Esophagus mucosa (tissue), 1 donor: Measurements from ENCODE around the gene TTC17. TPM values are rescaled to one million over a fixed set of nuclear protein-coding genes. Genes with fewer than 3 reads are reported as not detected.
"Not testable (repeated sequence)": the region's sequence is repeated elsewhere in the genome, so short reads cannot be mapped to it uniquely, and the experiment has no call there.

Source experiments
- ATAC-seq: fragments of 200-7000 bp; cut with Tn5 transposase; one replicate; pipeline ENCODE4 v1.9.1; 2020
- total RNA-seq: library from RNA; stranded (reverse); gene quantifications from one replicate; pipeline ENCODE4 v1.2.4, GENCODE V29; 2023
- donor health status: DM: yes; HTN: yes; CAD: no.

Gene TTC17
- total RNA-seq, 1 donor from 2014 or later: 36.0 TPM

GRCh38 chr11:43459246-43459645, 100.5 kb downstream of the TTC17 start:
- no peak for ATAC-seq

DNA sequence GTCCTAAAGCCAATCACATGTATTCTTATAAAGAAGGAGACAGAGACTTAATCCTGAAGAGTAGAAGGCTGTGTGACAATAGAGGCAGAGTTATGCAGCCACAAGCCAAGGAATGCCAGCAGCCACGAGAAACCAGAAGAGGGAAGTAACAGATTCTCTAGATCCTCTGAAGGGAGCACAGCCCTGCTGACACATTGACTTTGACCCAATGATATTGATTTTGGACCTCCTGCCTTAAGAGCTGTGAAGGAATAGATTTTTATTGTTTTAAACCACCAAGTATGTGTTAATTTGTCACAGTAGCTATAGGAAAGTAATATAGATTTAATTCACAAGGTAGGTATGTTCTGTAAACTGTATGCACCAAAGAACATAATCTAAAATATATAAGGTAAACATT, 103.6 kb downstream of the TTC17 start:
- ATAC-seq: no peak

GRCh38 chr11:43467958-43468357, 109.2 kb downstream of the TTC17 start:
- ATAC-seq: no peak

DNA sequence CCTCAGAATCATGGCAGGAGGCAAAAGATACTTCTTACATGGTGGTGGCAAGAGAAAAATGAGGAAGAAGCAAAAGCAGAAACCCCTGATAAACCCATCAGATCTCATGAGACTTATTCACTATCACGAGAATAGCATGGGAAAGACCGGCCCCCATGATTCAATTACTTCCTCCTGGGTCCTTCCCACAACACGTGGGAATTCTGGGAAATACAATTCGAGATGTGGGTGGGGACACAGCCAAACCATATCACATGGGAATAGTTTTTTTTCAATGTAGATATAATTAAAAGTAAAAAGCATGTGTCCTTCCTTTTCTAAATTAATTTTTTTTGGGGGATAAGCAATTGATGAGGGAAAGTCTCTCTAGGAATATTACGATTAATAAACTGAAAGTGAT, 118.8 kb downstream of the TTC17 start:
- not testable (repeated sequence) for ATAC-seq

DNA sequence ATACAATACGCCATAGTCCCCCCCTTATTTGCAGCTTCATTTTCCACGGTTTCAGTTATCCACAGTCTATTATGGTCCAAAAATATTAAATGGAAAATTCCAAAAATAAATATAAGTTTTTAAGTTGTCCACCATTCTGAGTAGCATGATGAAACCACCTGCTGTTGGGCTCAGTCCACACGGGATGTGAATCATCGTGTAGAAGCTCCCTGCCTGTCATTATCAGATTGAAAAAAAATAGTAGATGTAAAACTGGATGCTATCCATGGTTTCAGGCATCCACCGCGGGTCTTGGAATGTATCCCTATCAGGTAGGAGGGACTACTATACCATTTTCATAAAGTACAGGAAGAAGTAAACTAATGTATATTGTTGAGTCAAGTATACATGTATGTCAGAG, 127.4 kb downstream of the TTC17 start:
- ATAC-seq: peak; percentile 10

DNA sequence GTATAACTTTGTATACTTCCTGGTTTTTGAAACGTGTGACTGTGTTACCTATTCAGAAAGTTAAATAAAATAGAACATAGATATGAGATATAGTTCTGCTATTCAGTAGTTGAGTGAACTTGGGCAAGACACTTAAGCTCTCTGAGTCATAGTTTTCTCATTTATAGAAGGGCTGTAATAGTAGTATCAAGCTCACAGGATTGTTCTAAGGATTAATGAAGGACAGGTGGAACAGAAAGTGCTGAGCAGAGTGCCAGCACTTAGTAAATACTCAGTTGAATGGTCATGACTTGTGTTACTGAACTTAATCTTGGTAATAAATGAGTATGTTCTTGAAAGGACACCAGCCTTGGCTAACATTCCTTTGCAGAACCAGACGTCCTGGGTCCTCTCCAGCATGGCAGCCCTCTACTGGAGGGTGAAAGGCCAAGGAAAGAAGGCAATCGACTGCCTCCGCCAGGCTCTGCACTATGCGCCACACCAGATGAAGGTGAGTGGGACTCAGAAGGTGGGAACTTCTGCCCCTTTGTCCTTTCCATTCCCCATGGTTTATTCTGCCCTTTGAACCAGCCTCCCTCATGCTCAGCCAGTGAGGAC, 131.2 kb downstream of the TTC17 start:
- peak; percentile 97 for ATAC-seq

DNA sequence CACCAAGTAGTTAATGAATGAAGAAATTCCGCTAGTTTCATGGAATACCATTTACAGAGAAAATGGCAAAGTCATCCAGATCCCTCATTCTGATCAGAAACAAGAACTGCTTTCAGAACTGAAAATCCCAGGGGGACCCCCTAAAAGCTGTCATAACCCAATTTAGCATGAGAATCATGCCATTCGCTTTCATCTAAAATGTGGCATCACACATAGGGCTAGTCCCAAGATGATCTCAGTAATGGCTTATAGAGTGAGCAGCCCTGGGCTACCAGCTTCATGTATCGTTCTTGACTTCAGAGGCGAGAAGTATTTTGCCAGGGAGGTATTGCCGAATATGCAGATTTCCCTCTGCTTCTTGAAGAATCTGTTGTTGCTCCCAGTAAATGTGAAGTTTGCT, 134.0 kb downstream of the TTC17 start:
- ATAC-seq: no peak

GRCh38 chr11:43493431-43493830, 134.7 kb downstream of the TTC17 start:
- no peak for ATAC-seq

- peak; percentile 36 for ATAC-seq
Observed at GRCh38 chr11:43497144-43497543, 138.4 kb downstream of the TTC17 start.

- peak; percentile 38 for ATAC-seq
Observed at GRCh38 chr11:43498561-43498960, 139.8 kb downstream of the TTC17 start.

DNA sequence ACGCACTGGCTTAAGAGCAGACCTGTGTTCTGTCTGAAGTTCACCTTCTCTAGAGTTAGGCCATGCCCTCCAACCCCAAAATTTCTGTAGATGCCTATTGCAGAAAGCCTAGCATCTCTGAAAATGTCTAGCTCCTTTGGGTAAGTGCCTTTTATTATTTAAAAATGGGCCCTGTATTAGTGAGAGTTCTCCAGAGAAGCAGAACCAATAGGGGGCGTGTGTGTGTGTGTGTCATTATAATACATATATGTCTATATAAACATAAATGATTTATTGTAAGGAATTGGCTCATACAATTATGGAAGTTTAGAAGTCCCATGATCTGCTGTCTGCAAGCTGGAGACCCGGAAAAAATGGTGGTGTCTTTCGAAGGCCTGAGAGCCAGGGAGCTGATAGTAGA, 144.7 kb downstream of the TTC17 start:
- ATAC-seq: no peak

DNA sequence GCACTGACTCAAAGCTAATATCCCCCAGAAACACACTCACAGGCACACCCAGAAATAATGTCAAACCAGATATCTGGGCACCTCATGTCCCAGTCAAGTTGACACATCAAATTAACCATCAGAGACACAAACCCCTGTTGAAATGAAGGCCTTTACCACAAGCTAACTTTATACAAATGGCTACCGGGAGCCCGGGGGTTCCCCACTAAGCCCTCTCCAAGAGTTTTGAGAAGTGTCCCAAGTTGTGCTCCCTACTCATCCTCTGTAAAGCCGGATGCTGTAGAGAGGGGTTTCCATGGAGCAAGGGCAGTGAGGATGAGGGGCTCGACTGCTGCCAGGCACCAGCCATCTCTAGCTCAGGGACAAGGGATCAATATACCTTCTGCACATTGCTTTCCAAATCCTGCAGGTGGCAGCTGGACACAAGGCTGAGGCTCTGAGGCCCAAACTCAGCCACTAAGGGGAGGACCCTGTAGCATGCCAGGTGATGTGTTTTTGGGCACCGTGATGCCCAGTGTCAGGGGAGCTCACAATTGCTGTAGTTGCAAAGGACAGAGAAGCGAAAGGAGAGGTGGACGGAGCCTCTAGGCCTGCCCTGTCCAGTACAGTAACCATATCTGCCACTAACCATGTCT, 145.7 kb downstream of the TTC17 start:
- ATAC-seq: no peak

- ATAC-seq: no peak
Observed at GRCh38 chr11:43505171-43505570, 146.5 kb downstream of the TTC17 start.

DNA sequence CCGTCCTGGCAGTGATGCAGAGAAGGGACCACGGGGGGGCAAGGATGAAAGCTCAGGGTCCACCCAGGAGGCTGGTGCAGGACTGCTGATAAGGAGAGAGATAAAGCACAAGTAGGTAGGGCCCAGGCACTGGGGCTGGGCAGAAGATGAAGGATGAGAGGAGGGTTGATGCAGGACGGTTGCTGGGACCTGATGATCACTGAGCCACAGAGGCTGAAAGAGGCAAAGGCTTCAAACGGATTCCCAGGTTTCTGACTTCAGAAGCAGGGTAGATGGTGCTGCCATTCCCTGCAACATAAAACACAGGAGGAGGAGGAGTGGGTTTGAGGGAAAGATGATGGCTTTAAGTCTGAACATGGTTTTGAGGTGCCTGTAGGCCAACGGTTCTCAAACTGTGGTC, 148.5 kb downstream of the TTC17 start:
- ATAC-seq: no peak

DNA sequence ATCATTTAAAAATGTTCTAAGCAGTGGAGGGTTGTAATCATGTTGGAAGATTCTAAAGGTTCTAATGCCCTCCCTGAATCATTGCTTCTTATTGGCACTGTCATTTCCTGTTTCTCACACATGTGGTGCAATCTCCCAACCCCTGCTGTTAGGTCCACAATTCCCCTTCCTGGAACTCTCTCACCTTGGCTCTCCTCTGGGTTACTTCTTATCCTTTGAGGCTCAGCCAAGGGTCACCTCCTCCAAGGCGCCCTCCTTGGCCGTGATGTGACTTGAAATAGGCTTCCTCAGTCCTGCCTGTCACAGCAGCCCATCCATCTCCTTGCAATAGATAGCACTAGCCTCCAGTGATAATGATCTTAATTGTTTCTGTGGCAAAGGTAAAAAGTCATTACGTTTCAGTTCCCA, 149.8 kb downstream of the TTC17 start:
- ATAC-seq: peak; percentile 18

GRCh38 chr11:43511959-43512358, 153.2 kb downstream of the TTC17 start:
- no peak for ATAC-seq

DNA sequence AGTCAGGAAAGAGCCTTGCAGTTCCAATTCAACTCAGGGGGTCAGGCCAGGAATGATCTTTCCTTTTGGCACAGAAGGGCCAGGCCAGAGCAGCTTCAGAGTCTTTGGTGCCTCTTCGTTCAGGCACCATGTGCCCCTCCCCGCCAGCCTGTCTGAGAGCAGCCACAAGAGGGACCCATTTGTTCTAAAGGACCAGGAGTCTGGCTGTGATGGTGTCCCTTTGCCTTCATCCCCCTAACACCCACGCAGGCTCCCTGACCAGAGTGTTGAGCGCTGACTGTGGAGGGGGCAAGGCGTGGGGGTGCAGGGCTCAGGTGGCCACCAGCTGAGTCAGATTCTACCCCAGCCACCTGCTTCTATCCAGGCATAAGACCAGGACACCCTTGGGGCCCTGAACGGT, 156.4 kb downstream of the TTC17 start:
- ATAC-seq: no peak

DNA sequence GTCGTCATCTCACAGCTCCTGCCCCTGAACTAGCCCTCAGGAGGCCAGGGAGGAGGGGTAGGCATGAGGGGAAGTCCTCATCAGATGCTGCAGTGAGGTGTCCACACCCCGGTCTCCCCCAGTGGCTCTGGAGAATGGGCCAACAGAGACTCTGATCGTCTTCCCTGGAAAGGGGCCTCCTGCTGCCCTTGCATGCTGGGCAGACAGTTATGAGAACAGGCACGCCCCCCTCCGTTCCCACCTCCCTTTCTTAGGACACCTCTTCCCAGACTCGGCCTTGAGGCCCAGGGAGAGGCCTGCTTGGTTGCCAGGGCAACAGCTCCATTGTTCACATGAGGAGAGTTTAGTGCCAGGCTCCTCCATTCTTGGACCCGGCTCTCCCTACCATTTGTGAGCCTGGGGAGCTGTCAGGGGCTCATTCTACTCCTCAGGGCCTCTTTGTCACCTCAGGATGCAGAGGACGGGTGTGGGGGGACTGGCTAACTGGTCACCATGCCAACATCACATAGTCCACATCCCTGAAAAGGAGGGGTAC, 157.7 kb downstream of the TTC17 start:
- ATAC-seq: no peak

GRCh38 chr11:43517518-43517917, 158.8 kb downstream of the TTC17 start:
- ATAC-seq: no peak

DNA sequence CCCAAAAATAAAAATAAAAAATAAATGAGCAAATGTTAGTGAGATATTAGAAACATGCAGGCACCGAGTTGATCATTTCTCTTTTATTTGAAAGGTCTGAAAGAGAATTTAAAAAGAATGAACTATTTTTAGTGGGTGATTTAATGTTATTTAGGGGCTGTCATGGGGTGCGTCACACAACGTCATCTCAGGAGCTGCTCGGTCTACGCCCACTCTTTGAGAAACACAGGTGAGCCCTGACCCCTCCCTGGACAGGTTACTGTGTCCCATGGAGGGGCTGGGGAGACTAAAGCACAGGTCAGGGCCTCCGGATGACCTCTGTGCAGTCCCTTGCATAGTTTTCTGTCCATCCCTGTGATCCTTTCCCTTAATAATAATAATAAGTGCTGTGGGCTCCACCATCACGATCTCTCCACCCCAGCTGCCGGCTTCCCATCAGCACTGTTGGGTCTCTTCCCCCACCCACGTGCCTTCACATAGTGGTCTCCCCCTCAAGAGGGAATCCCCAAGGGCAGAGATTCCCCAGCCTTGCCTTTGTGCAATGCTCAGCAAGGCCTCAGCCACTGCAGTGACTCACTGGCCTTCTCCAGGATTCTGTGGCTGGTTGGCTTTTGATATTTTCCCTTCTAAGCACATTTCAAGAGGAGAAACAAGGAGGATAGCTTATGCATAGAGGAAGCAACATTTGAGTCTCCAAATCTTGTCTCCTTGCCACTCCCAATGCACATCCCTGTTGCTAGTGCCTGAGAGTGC, 159.9 kb downstream of the TTC17 start:
- ATAC-seq: no peak

- ATAC-seq: no peak
Observed at GRCh38 chr11:43521471-43521870, 162.8 kb downstream of the TTC17 start.

DNA sequence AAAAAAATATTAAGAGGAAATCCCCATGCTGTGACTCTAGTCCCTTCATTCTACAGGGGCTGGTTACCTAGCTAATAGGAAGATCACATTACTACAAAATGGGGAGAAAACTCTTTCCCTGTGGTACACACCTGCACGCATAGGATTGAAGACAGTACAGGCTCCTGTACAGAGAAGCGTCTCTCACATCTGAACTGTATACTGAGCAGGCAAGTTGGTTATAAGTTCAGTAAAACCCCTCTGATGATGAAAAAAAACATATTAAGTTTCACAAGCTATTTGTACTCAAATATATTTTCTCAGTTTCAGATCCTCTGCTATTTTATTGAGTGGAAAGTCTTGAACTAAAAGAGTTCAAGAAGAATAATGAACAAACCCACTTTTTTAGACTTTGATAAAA, 164.9 kb downstream of the TTC17 start:
- no peak for ATAC-seq

DNA sequence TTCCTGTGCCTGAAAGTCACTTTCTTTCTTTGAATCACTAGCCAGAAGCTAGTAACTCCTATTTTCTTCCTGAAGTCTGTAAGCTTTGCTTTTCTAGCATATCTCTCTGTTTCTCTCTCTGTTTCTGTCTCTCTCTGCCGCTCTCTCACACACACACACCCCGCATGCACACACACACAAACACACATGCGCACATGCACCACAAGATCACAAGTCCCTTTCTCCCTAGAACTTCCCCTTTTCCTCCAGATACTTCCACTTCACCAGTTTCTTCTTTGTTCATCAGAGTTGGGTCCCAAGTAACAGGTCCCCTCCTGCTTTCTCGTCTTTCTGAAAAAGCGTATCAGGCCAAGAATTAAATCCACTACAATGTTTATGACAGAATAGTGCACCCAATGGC, 173.3 kb downstream of the TTC17 start:
- no peak for ATAC-seq
